GM10266 (cell line): ENCODE results near the gene PYROXD2.

Experiments used
- DNase-seq: peaks from one replicate; pipeline ENCODE4 v3.0.0; 2012; ENCODE audit errors: extremely low spot score
- TF ChIP-seq, protein P1 (sequence below): IDR thresholded peaks from 2 replicates; pipeline ENCODE4 v1.5.1; 2012; ENCODE audit warnings: mild to moderate bottlenecking, low read depth; ENCODE audit not compliant: control insufficient read depth, insufficient read depth; ENCODE audit errors: missing control alignments

PYROXD2 gene

DNA sequence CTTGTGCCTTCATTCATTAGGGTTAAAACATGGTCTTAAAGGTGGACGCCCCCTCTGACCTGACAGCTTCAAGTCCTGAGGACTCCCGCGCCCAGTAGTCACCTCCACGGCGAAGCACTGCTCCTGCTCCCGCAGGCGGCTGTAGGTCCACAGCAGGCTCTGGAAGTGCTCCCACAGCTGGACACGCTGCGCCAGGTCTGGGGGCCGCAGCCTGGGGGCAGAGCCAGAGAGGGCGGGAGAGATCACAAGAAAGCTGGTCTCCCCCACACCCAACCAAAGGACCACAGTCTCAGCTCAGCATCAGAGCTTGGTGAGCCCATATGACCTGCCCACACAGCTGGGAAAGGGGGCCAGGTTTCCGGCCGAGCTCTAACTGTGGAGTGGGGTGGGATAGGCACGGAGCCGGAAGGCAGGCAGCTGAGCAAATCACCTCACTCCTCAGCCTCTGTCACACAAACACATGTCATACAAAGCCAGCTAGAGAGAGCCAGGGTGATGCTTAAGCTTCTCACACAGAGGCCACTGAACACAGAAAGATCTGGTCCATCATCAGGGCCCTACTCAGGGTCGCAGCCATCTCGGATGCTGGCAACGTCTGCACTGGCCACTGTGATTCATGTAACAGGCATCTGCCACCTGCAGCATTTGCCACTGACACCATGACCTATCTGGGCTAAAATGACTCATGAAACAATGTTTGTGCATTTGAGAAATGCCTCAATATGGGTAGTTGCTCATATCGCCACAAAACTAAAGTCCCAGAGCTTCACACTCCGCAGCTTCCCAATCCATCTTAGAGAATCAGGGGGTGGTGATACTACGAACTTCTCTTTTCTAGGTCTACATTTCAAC is 19.1 kb upstream of the PYROXD2 start:
- DNase-seq = no peak
- TF ChIP-seq, protein P1, sequence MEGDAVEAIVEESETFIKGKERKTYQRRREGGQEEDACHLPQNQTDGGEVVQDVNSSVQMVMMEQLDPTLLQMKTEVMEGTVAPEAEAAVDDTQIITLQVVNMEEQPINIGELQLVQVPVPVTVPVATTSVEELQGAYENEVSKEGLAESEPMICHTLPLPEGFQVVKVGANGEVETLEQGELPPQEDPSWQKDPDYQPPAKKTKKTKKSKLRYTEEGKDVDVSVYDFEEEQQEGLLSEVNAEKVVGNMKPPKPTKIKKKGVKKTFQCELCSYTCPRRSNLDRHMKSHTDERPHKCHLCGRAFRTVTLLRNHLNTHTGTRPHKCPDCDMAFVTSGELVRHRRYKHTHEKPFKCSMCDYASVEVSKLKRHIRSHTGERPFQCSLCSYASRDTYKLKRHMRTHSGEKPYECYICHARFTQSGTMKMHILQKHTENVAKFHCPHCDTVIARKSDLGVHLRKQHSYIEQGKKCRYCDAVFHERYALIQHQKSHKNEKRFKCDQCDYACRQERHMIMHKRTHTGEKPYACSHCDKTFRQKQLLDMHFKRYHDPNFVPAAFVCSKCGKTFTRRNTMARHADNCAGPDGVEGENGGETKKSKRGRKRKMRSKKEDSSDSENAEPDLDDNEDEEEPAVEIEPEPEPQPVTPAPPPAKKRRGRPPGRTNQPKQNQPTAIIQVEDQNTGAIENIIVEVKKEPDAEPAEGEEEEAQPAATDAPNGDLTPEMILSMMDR = no peak

DNA sequence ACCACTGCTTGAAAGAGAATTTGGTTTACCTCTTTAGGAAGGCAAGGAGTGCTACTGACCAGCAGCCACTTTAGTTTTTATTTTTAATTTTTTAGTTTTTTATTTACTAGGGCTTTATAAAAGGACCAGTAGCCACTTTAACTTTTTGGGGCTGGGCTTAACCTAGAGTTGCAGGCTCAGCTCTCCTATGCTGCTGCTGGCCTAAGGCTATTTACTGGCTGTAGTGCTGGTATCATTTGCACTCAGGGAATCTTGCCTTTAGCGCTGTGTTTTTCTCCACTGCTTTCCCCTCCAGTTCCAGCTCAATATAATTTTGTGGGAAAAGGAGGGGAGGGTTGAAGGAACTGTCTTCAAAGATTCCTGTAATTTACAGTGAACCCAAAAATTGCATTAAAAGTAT is 18.4 kb upstream of the PYROXD2 start:
- TF ChIP-seq, protein P1 = no peak

DNA sequence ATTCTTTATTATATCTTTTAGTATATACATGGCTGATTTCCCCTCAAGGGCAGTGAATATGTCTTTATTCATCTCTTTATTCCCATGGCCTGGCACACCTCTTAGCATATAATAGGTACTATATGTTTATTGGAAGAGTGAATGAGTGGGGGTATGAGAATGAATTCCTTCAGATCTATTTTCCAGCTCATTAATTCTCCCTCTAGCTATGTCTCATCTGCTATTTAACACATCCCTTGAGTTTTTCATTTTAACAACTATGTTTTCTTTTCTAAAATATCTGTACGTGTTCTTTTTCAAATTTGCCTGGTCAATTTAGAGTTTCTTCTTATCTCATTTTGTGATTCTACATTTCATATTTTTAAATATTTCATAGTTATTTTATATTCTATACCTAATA is 17.3 kb upstream of the PYROXD2 start:
- no peak for DNase-seq
- TF ChIP-seq, protein P1 = no peak

More for the DNA sequence above, 18.4 kb upstream of the PYROXD2 start:
- no peak for DNase-seq

DNA sequence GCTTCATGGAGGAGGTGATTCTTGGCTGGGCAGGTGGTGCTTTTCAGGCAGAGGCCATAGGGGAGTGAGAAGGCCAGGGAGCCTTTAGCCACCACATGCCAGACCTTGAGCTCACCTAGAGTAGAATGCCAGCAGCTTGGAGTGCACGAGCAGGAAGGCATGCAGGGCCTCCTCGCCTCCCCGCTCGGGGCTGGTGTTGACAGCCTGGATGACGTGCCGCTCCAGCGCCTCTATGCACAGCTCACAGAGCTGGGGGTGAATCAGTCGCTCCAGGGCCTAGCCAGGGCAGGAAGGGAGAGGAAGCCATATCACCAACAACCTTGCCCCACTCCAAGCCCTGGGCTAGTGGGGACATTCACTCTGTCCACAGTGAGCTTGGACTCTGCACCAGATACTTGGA is 16.0 kb upstream of the PYROXD2 start:
- TF ChIP-seq, protein P1 = no peak
- no peak for DNase-seq

DNA sequence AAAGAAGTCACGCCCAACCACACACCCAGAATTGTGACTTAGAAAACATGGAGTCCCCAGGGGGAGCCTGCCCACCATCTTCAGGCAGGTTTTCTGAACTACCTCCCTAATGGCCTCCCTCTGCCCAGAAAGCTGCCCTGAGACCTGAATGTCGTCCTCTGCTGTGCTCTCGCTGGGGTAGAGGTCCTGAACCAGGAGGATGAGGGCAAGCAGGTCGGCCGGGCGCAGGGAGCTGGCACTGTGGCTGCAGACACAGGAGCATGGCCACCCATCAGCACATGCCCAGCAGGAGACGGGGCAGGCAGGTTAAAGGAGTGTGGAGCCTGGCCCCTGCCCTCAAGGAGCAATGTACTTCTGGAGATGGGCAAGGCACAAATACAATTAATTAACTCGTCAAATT is 15.4 kb upstream of the PYROXD2 start:
- TF ChIP-seq, protein P1 = no peak
- no peak for DNase-seq

DNA sequence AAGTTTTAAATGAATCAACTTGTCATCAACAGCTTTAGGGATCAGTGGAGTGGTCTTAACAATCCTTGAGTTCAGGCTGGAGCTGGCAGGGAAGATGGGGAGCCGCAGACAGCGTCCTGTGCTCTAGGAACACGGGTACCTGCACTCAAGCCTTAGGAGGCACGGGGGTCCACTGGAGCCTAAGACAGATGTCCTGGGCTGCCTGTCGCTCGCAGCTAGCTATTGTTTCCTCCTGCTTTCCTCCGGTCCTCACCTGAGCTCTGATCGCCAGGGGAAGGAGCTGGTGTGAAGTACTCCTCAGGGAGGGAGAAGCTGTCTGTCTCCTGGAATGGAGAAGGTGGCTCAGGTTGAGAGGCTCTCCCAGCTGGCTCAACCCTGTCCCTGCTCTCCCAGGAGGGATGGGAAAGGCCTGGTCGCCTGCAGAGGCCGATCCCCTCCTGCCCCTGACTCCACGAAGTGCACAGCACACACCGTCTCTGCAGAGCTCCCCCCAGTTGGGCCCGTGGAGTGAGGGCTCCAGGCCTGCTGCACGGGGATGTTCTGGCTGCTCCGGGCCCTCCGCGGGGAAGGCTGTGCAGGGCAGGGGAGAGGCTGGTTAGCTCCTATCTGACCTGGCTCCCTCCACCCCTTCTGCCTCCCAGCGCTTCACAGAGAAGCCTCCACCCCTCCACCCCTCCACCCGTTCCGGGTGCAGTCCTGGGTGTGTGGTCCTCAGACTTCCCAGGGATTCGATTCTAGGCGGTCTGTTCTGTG is 14.5 kb upstream of the PYROXD2 start:
- TF ChIP-seq, protein P1 = no peak
- DNase-seq = no peak
